Keratinocyte (primary cell): ENCODE measurements around the gene USP31. TPM values are rescaled to one million over a fixed set of nuclear protein-coding genes. Genes with fewer than 3 reads are reported as not detected.
"Not testable (repeated sequence)": the region's sequence is repeated elsewhere in the genome, so short reads cannot be mapped to it uniquely, and the experiment has no call there.

Experiments
- DNase-seq: peaks from one replicate; pipeline ENCODE4 v3.0.0-alpha.2; 2011; ENCODE audit warnings: low read depth, missing footprints, low spot score
- FAIRE-seq: peaks from 2 replicates; lab custom pipeline; 2011; peaks lifted over from hg19 to GRCh38; lab: Jason Lieb, UNC
- H2AFZ ChIP-seq: 2 replicates; pipeline ENCODE4 v1.6.0; 2012; ENCODE audit warnings: low read length, control low read depth, inconsistent platforms; ENCODE audit not compliant: control insufficient read depth
- H3K27ac ChIP-seq: 2 replicates; pipeline ENCODE4 v1.5.1; 2011; ENCODE audit warnings: low read length; ENCODE audit not compliant: control insufficient read depth, insufficient read depth
- H3K27me3 ChIP-seq: 3 replicates; pipeline ENCODE4 v1.6.0; 2011; ENCODE audit warnings: low read length; ENCODE audit not compliant: control insufficient read depth, insufficient read depth; ENCODE audit errors: extremely low read depth
- H3K36me3 ChIP-seq, 2 experiments: 2 replicates in 1 of 2; 3 replicates in 1 of 2; pipeline ENCODE4 v1.5.1; 2011; ENCODE audit warnings: low read length in 2 of 2, mild to moderate bottlenecking in 1 of 2; ENCODE audit not compliant: control insufficient read depth in 2 of 2, insufficient read depth in 2 of 2; ENCODE audit errors: extremely low read depth in 1 of 2
- H3K4me1 ChIP-seq: 3 replicates; pipeline ENCODE4 v1.5.1; 2011; ENCODE audit warnings: low read length; ENCODE audit not compliant: control insufficient read depth, insufficient read depth; ENCODE audit errors: extremely low read depth
- H3K4me2 ChIP-seq: 3 replicates; pipeline ENCODE4 v1.6.0; 2011; ENCODE audit warnings: low read depth, low read length; ENCODE audit not compliant: control insufficient read depth, insufficient read depth; ENCODE audit errors: extremely low read depth
- H3K4me3 ChIP-seq, 3 experiments: fragments of 200-600 bp in 1 of 3; sonication (generic) in 1 of 3; 2 replicates in 2 of 3; 3 replicates in 1 of 3; pipeline ENCODE4 v1.5.1; 2011 to 2016; ENCODE audit warnings: low read length in 3 of 3, mild to moderate bottlenecking in 3 of 3, control low read depth in 2 of 3, inconsistent platforms in 1 of 3, low read depth in 1 of 3, mixed read lengths in 1 of 3, mixed run types in 1 of 3, moderate library complexity in 1 of 3; ENCODE audit not compliant: control insufficient read depth in 2 of 3, insufficient read depth in 2 of 3; ENCODE audit errors: extremely low read depth in 1 of 3
- H3K79me2 ChIP-seq: 2 replicates; pipeline ENCODE4 v1.6.0; 2012; ENCODE audit warnings: low read length; ENCODE audit not compliant: control insufficient read depth, insufficient read depth
- H3K9ac ChIP-seq: 3 replicates; pipeline ENCODE4 v1.6.0; 2011; ENCODE audit warnings: low read length; ENCODE audit not compliant: control insufficient read depth, insufficient read depth; ENCODE audit errors: extremely low read depth
- H3K9me1 ChIP-seq: 3 replicates; pipeline ENCODE4 v1.6.0; 2011; ENCODE audit warnings: low read length; ENCODE audit not compliant: control insufficient read depth, insufficient read depth; ENCODE audit errors: extremely low read depth
- H3K9me3 ChIP-seq: 2 replicates; pipeline ENCODE4 v1.5.1; 2012; ENCODE audit warnings: low read depth, low read length; ENCODE audit not compliant: control insufficient read depth
- H4K20me1 ChIP-seq: 3 replicates; pipeline ENCODE4 v1.6.0; 2011; ENCODE audit warnings: low read length; ENCODE audit not compliant: control insufficient read depth, insufficient read depth; ENCODE audit errors: extremely low read depth
- EZH2 ChIP-seq: IDR thresholded peaks from one replicate; pipeline ENCODE4 v1.6.1; 2012; ENCODE audit warnings: inconsistent platforms, mild to moderate bottlenecking, low read length, moderate library complexity
- dilution Hi-C: fragments of 300-500 bp; cut with MboI; formaldehyde crosslinking; loops from one replicate; pipeline ENCODE4 v1.7.0; 2020; ENCODE audit warnings: low sequenced_read_pairs; ENCODE audit not compliant: extremely low pct_ligation_motif_present
- polyA plus RNA-seq, 5 experiments: library from polyadenylated mRNA; depleted of rRNA in 3 of 5; stranded (reverse) in 3 of 5; stranded (forward) in 1 of 5; unstranded in 1 of 5; fragments of >200 nt; gene quantifications; 1 replicate in 1 of 5; 2 replicates in 3 of 5; 3 replicates in 1 of 5; pipeline versions ENCODE4 v1.2.1 to v1.2.3, GENCODE V29; 2011 to 2012; ENCODE audit warnings: missing spikeins in 2 of 5, low read depth in 1 of 5, low replicate concordance in 1 of 5
- TF ChIP-seq, protein P1 (sequence below), 3 experiments: IDR thresholded peaks in 1 of 3; conservative IDR thresholded peaks in 1 of 3; optimal IDR thresholded peaks in 1 of 3; 2 replicates in 2 of 3; 3 replicates in 1 of 3; pipeline versions ENCODE3 to v1.5.1; 2011; ENCODE audit warnings: low read length in 3 of 3, mild to moderate bottlenecking in 3 of 3, moderate library complexity in 2 of 3, control low read depth in 1 of 3, inconsistent platforms in 1 of 3; ENCODE audit not compliant: insufficient read depth in 2 of 3; ENCODE audit errors: extremely low read depth in 1 of 3

Gene USP31
- polyA plus RNA-seq, 1 donor (not counting 4 experiments of a cell fraction or from before 2014, with no cell fraction given) = 16.3 TPM

- no peak overlapping the region for H3K9ac ChIP-seq
- dilution Hi-C loops = no loop called here
- H3K9me1 ChIP-seq = no peaks in the 10 kb centered on the region
- H3K9me3 ChIP-seq = no peaks in the 10 kb centered on the region
- H3K4me2 ChIP-seq = no peak overlapping the region
- H4K20me1 ChIP-seq = no peaks in the 10 kb centered on the region
- no peaks in the 10 kb centered on the region for H3K4me1 ChIP-seq
- H3K4me3 ChIP-seq = no peak overlapping the region
- FAIRE-seq = no peak
- no peaks in the 10 kb centered on the region for H3K27me3 ChIP-seq
- TF ChIP-seq EZH2 = no peak
- TF ChIP-seq, protein P1, sequence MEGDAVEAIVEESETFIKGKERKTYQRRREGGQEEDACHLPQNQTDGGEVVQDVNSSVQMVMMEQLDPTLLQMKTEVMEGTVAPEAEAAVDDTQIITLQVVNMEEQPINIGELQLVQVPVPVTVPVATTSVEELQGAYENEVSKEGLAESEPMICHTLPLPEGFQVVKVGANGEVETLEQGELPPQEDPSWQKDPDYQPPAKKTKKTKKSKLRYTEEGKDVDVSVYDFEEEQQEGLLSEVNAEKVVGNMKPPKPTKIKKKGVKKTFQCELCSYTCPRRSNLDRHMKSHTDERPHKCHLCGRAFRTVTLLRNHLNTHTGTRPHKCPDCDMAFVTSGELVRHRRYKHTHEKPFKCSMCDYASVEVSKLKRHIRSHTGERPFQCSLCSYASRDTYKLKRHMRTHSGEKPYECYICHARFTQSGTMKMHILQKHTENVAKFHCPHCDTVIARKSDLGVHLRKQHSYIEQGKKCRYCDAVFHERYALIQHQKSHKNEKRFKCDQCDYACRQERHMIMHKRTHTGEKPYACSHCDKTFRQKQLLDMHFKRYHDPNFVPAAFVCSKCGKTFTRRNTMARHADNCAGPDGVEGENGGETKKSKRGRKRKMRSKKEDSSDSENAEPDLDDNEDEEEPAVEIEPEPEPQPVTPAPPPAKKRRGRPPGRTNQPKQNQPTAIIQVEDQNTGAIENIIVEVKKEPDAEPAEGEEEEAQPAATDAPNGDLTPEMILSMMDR (optimal IDR thresholded peaks at IDR 0.05 in 1 of 3, IDR thresholded peaks at IDR 0.05 in 1 of 3, conservative IDR thresholded peaks at IDR 0.05 in 1 of 3; ENCODE audit: extremely low read depth in 1 of 3, insufficient read depth in 2 of 3, low read length in 3 of 3) = no peak
- H3K27ac ChIP-seq = no peak overlapping the region
- H3K79me2 ChIP-seq = peaks cover 58% of the 10 kb centered on the region
- peaks cover 28 to 31% of the 10 kb centered on the region in 2 experiments for H3K36me3 ChIP-seq
- no peak for DNase-seq
- H2AFZ ChIP-seq = no peak overlapping the region
Observed at GRCh38 chr16:23103603-23104002, 45.6 kb downstream of the USP31 start.

DNA sequence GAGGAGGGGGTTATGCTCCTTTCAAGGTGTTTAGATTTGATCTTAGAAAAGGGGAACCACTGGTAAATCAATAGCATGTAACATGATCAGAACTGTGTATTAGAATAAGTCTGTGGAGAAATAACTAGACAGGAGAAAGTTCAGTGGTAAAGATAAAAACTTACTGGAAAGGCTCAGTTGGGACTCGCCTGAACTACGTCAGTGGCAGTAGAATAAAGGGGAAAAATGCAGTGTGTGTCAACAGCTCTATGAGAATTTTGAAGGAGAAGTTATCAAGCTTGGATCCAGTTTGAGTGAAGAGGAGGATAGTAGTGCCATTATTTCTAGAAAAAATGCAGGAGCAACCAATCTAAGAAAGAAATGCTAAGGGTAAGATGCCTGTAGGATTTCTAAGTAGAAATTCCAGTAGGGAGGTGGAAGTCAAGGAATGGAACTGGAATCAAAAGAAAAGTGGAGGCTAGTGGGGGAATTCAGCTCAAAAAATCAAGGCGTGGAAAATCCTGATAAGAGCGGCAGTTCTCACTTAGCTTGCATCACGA, 48.2 kb downstream of the USP31 start:
- DNase-seq (no peak), FAIRE-seq (no peak)
- Histone ChIP-seq H3K9me1 (no peaks in the 10 kb centered on the region), H3K79me2 (peaks cover 42% of the 10 kb centered on the region), H3K36me3 (peaks cover 19 to 25% of the 10 kb centered on the region in 2 experiments), H3K4me1 (no peaks in the 10 kb centered on the region), H2AFZ (no peak overlapping the region), H3K9me3 (no peaks in the 10 kb centered on the region), H4K20me1 (no peaks in the 10 kb centered on the region), H3K4me2 (no peak overlapping the region), H3K27ac (no peak overlapping the region), H3K4me3 (no peak overlapping the region), H3K27me3 (no peaks in the 10 kb centered on the region), H3K9ac (no peak overlapping the region)
- no peak for TF ChIP-seq EZH2
- TF ChIP-seq, protein P1 (optimal IDR thresholded peaks at IDR 0.05 in 1 of 3, IDR thresholded peaks at IDR 0.05 in 1 of 3, conservative IDR thresholded peaks at IDR 0.05 in 1 of 3; ENCODE audit: extremely low read depth in 1 of 3, insufficient read depth in 2 of 3, low read length in 3 of 3) = no peak
- dilution Hi-C loops = no loop called here

DNA sequence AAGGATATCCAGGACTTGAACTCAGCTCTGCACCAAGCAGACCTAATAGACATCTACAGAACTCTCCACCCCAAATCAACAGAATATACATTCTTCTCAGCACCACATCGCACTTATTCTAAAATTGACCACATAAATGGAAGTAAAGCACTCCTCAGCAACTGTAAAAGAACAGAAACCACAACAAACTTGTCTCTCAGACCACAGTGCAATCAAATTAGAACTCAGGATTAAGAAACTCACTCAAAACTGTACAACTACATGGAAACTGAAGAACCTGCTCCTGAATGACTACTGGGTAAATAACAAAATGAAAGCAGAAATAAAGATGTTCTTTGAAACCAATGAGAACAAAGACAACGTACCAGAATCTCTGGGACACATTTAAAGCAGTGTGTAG, 52.8 kb downstream of the USP31 start:
- H3K4me2 ChIP-seq, H4K20me1 ChIP-seq, H3K27me3 ChIP-seq, H2AFZ ChIP-seq, FAIRE-seq, dilution Hi-C loops, DNase-seq, H3K9me1 ChIP-seq, H3K36me3 ChIP-seq, H3K4me3 ChIP-seq, H3K9me3 ChIP-seq, H3K9ac ChIP-seq, H3K4me1 ChIP-seq, H3K27ac ChIP-seq: not testable (repeated sequence)
- peaks cover 49% of the 10 kb centered on the region for H3K79me2 ChIP-seq

GRCh38 chr16:23094136-23094535, 55.1 kb downstream of the USP31 start:
- H3K4me1 ChIP-seq, H4K20me1 ChIP-seq, H3K9me3 ChIP-seq, dilution Hi-C loops, H3K4me3 ChIP-seq, DNase-seq, FAIRE-seq, H3K4me2 ChIP-seq, H3K36me3 ChIP-seq, H3K9me1 ChIP-seq, H3K27me3 ChIP-seq, H3K27ac ChIP-seq, H3K9ac ChIP-seq, H2AFZ ChIP-seq: not testable (repeated sequence)
- H3K79me2 ChIP-seq = peaks cover 39% of the 10 kb centered on the region
